GM12878 (cell line): ENCODE data around the gene TFR2. TPM values are rescaled to one million over a fixed set of nuclear protein-coding genes. Genes with fewer than 3 reads are reported as not detected.

ENCODE experiments used
- ATAC-seq: fragments of 200-7000 bp; cut with Tn5 transposase; 3 replicates; pipeline ENCODE4 v1.9.1; 2020; ENCODE audit warnings: mild to moderate bottlenecking, moderate library complexity
- BruUV-seq: library from RNA; stranded (reverse); fragments of 400-500 nt; replicated peaks from 2 replicates; lab custom pipeline; 2021; lab: Mats Ljungman, UMichigan
- CTCF ChIA-PET: fragments of 300-600 bp; sonication (Branson Sonifier 250); formaldehyde crosslinking; extraction: SDS; loops from one replicate; lab custom pipeline; 2021; ENCODE audit warnings: inconsistent platforms; lab: Yijun Ruan, JAX
- POLR2A ChIA-PET: fragments of 350-600 bp; formaldehyde crosslinking; extraction: SDS; loops from one replicate; lab custom pipeline; 2021; ENCODE audit warnings: inconsistent platforms; lab: Charles Lee
- RAD21 ChIA-PET: fragments of 300-600 bp; sonication (Branson Sonifier 250); formaldehyde crosslinking; loops from one replicate; lab custom pipeline; 2023; ENCODE audit warnings: antibody characterized with exemption; ENCODE audit not compliant: unreplicated experiment; lab: Charles Lee
- SMC1A ChIA-PET: fragments of 300-600 bp; sonication (Branson Sonifier 250); formaldehyde crosslinking; loops from one replicate; lab custom pipeline; 2023; ENCODE audit not compliant: unreplicated experiment, uncharacterized antibody; lab: Charles Lee
- DNase-seq: peaks from one replicate; pipeline ENCODE4 v3.0.0-alpha.2; 2011; ENCODE audit warnings: low read depth, low spot score
- FAIRE-seq: peaks from 3 replicates; lab custom pipeline; 2011; peaks lifted over from hg19 to GRCh38; lab: Jason Lieb, UNC
- H2AFZ ChIP-seq: 2 replicates; pipeline ENCODE4 v1.6.0; 2011; ENCODE audit warnings: low read depth, low read length, control low read depth; ENCODE audit not compliant: control insufficient read depth
- H3K27ac ChIP-seq: 2 replicates; pipeline ENCODE4 v1.5.1; 2011; ENCODE audit warnings: control low read depth; ENCODE audit not compliant: control insufficient read depth, insufficient read depth
- H3K27me3 ChIP-seq, 2 experiments: replicated peaks in 1 of 2; 2 replicates each; pipeline versions ENCODE4 v1.6.0 to v1.6.1; 2011; ENCODE audit warnings: low read length in 1 of 2; ENCODE audit not compliant: control insufficient read depth in 2 of 2, insufficient read depth in 2 of 2
- H3K36me3 ChIP-seq, 2 experiments: 2 replicates each; pipeline ENCODE4 v1.5.1; 2011; ENCODE audit warnings: low read length in 1 of 2; ENCODE audit not compliant: control insufficient read depth in 2 of 2, insufficient read depth in 2 of 2
- H3K4me1 ChIP-seq: 2 replicates; pipeline ENCODE4 v1.6.1; 2011; ENCODE audit warnings: mild to moderate bottlenecking, low read length, moderate library complexity, mixed read lengths; ENCODE audit not compliant: control insufficient read depth, insufficient read depth
- H3K4me2 ChIP-seq: 2 replicates; pipeline ENCODE4 v1.6.0; 2011; ENCODE audit warnings: control low read depth; ENCODE audit not compliant: control insufficient read depth, insufficient read depth
- H3K4me3 ChIP-seq: fragments of 200-600 bp; sonication (generic); 2 replicates; pipeline ENCODE4 v1.5.1; 2016
- H3K79me2 ChIP-seq: 2 replicates; pipeline ENCODE4 v1.6.0; 2011; ENCODE audit warnings: low read length; ENCODE audit not compliant: control insufficient read depth, insufficient read depth
- H3K9ac ChIP-seq: 2 replicates; pipeline ENCODE4 v1.8.0; 2011; ENCODE audit warnings: low read length, control low read depth, mixed read lengths; ENCODE audit not compliant: control insufficient read depth, insufficient read depth
- H3K9me3 ChIP-seq: replicated peaks from 3 replicates; pipeline ENCODE4 v1.5.1; 2011; ENCODE audit warnings: mild to moderate bottlenecking, low read length; ENCODE audit not compliant: control insufficient read depth, insufficient read depth
- H4K20me1 ChIP-seq: 2 replicates; pipeline ENCODE4 v1.6.0; 2011; ENCODE audit not compliant: control insufficient read depth, insufficient read depth
- CREM ChIP-seq: IDR thresholded peaks from 2 replicates; pipeline ENCODE4 v1.6.1; 2014; ENCODE audit warnings: antibody characterized with exemption, low read depth
- JUNB ChIP-seq: IDR thresholded peaks from 2 replicates; pipeline ENCODE4 v1.6.1; 2016; ENCODE audit warnings: antibody characterized with exemption, mild to moderate bottlenecking
- MXI1 ChIP-seq: fragments of 150-350 bp; IDR thresholded peaks from 2 replicates; pipeline ENCODE4 v1.6.1; 2011; ENCODE audit warnings: low read depth, mild to moderate bottlenecking, inconsistent platforms, low read length, improper control_type of control experiment
- NFYB ChIP-seq: IDR thresholded peaks from 2 replicates; pipeline ENCODE4 v1.6.1; 2011; ENCODE audit warnings: low read depth, mild to moderate bottlenecking, low read length, improper control_type of control experiment, moderate library complexity; ENCODE audit not compliant: insufficient read depth
- PRDM15 ChIP-seq: fragments of 450-650 bp; formaldehyde crosslinking; IDR thresholded peaks from 2 replicates; pipeline ENCODE4 v1.4.0; 2020; ENCODE audit warnings: mild to moderate bottlenecking, moderate library complexity
- RCOR1 ChIP-seq: conservative IDR thresholded peaks from 2 replicates; pipeline ENCODE4 v1.6.1; 2012; ENCODE audit warnings: low read depth, low read length, improper control_type of control experiment
- RUNX3 ChIP-seq: IDR thresholded peaks from 2 replicates; pipeline ENCODE4 v1.6.1; 2012; ENCODE audit warnings: low read length, inconsistent platforms
- STAT1 ChIP-seq: fragments of 450-650 bp; conservative IDR thresholded peaks from 2 replicates; pipeline ENCODE4 v1.6.1; 2014; ENCODE audit warnings: antibody characterized with exemption, mild to moderate bottlenecking
- TAF1 ChIP-seq: IDR thresholded peaks from 2 replicates; pipeline ENCODE4 v1.6.1; 2011; ENCODE audit warnings: mild to moderate bottlenecking, low read depth, low read length, borderline replicate concordance
- ZBED1 ChIP-seq: IDR thresholded peaks from 2 replicates; pipeline ENCODE4 v1.6.1; 2016; ENCODE audit warnings: borderline replicate concordance
- ZNF207 ChIP-seq: fragments of 450-650 bp; IDR thresholded peaks from 2 replicates; pipeline ENCODE4 v1.6.1; 2014; ENCODE audit warnings: antibody characterized with exemption, mild to moderate bottlenecking, borderline replicate concordance
- WGBS: methylation state at CpG from one replicate; pipeline ENCODE4 v1.1.6; 2016; ENCODE audit warnings: low lambda C conversion rate; ENCODE audit not compliant: insufficient replicate concordance, insufficient coverage; ENCODE audit errors: missing lambda C conversion rate; 5-methylcytosine and 5-hydroxymethylcytosine counted together
- in situ Hi-C: fragments of 300-500 bp; cut with MboI; formaldehyde crosslinking; loops from 9 replicates; pipeline ENCODE4 v1.14.3; 2018; ENCODE audit warnings: mixed read lengths
- intact Hi-C: fragments of 100-400 bp; cut with micrococcal nuclease; formaldehyde crosslinking; loops from one replicate; pipeline ENCODE4 v1.14.2; 2022; ENCODE audit not compliant: unreplicated experiment
- polyA plus RNA-seq, 11 experiments: library from polyadenylated mRNA; depleted of rRNA in 4 of 11; unstranded in 6 of 11; stranded (reverse) in 5 of 11; fragments of >200 nt; fragmentation: Nextera tagmentation in 4 of 11; fragmentation: Illumina TruSeq in 1 of 11; extraction: Ambion mirVana in 4 of 11; extraction: Trizol in 1 of 11; gene quantifications; 1 replicate in 1 of 11; 2 replicates in 10 of 11; pipeline versions ENCODE4 v1.2.1 to v1.2.3, GENCODE V29; 2011 to 2016; ENCODE audit warnings: inconsistent platforms in 2 of 11, missing spikeins in 2 of 11, low read depth in 1 of 11
- total RNA-seq, 4 experiments: library from RNA; depleted of rRNA in 3 of 4; stranded (reverse); fragments of >200 nt in 3 of 4; fragmentation: Illumina TruSeq in 1 of 4; extraction: Trizol in 1 of 4; gene quantifications; 2 replicates each; pipeline versions ENCODE4 v1.2.1 to v1.2.3, GENCODE V29; 2013 to 2021
- TF ChIP-seq, protein P1 (sequence below): IDR thresholded peaks from 2 replicates; pipeline ENCODE4 v1.6.1; 2012; ENCODE audit warnings: low read depth, low read length, improper control_type of control experiment

The TFR2 gene
- total and polyA plus RNA-seq, 10 of the 15 experiments (the other 5 are each of a cell fraction or from before 2014, with no cell fraction given) = 0.30 to 7.2 (median 1.8) TPM

- TF ChIP-seq NFYB (no peak), CREM (no peak), STAT1 (no peak)
- TF ChIP-seq, all 136 proteins: peak for 2
Measured at GRCh38 chr7:100655908-100656674, 14.7 kb upstream of the TFR2 start, which contains the start of gene ACTL6B (continued).

GRCh38 chr7:100654908-100655831, 13.8 kb upstream of the TFR2 start:
- ATAC-seq = no peak
- SMC1A ChIA-PET = no interaction called here
- H3K36me3 ChIP-seq = no peaks in the 10 kb centered on the region
- BruUV-seq = no TSS peak
- H3K9ac ChIP-seq = no peak overlapping the region
- no peaks in the 10 kb centered on the region for H4K20me1 ChIP-seq
- no peak overlapping the region for H2AFZ ChIP-seq
- no peaks in the 10 kb centered on the region for H3K9me3 ChIP-seq
- RAD21 ChIA-PET = no interaction called here
- 54% methylated on average over 23 of the region's 25 CpGs for WGBS
- CTCF ChIA-PET = no interaction called here
- 0 out of 4 replicates have a peak, but pooled peaks cover 0 to under 1% of the 10 kb centered on the region in 2 experiments for H3K27me3 ChIP-seq
- intact Hi-C loops = no loop called here
- TF ChIP-seq PRDM15 (CRISPR knock-in tag) (no peak), RCOR1 (no peak), ZBED1 (no peak), MXI1 (no peak), RUNX3 (no peak), TAF1 (no peak), ZNF207 (no peak), JUNB (no peak)
- TF ChIP-seq, protein P1, sequence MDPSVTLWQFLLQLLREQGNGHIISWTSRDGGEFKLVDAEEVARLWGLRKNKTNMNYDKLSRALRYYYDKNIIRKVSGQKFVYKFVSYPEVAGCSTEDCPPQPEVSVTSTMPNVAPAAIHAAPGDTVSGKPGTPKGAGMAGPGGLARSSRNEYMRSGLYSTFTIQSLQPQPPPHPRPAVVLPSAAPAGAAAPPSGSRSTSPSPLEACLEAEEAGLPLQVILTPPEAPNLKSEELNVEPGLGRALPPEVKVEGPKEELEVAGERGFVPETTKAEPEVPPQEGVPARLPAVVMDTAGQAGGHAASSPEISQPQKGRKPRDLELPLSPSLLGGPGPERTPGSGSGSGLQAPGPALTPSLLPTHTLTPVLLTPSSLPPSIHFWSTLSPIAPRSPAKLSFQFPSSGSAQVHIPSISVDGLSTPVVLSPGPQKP = no peak
- TF ChIP-seq, all 136 proteins: peak for 0
- in situ Hi-C loops = no loop called here
- Histone ChIP-seq H3K27ac (no peak overlapping the region), H3K4me3 (no peak overlapping the region), H3K4me1 (no peaks in the 10 kb centered on the region), H3K4me2 (no peak overlapping the region), H3K79me2 (no peaks in the 10 kb centered on the region)
- POLR2A ChIA-PET = no interaction called here
- no peak for DNase-seq
- FAIRE-seq = no peak
